ENCODE data around the gene SCAMP4. TPM values are rescaled to one million over a fixed set of nuclear protein-coding genes. Genes with fewer than 3 reads are reported as not detected.

Gene SCAMP4
- total RNA-seq, 2 donors from 2014 or later, result 69.6 to 75.3 TPM

- Mint-ChIP-seq H3K36me3 (ENCODE audit: low read depth) (no peaks in the 10 kb centered on the region), H3K4me3 (peak overlapping the region; percentile 85), H3K9me3 (no peaks in the 10 kb centered on the region), H3K27ac (no peak overlapping the region), H3K4me1 (peaks cover 23% of the 10 kb centered on the region), H3K27me3 (ENCODE audit: insufficient read depth) (peaks cover 7% of the 10 kb centered on the region)
- WGBS, 2 experiments (ENCODE audit: insufficient coverage in 1 of 2, insufficient read length in 1 of 2), result 5 to 6% methylated on average over 13 to 23 of the region's 23 CpGs
- Histone ChIP-seq H3K36me3 (ENCODE audit: control insufficient read depth, insufficient read depth, low read length) (no peaks in the 10 kb centered on the region), H3K27me3 (ENCODE audit: control insufficient read depth, insufficient read depth, low read length, poor library complexity, severe bottlenecking) (no peaks in the 10 kb centered on the region), H3K4me1 (ENCODE audit: control insufficient read depth, insufficient read depth, low read length) (peaks cover 20% of the 10 kb centered on the region), H3K9me3 (ENCODE audit: control insufficient read depth, low read length) (no peaks in the 10 kb centered on the region), H3K9ac (ENCODE audit: extremely low read depth, low read length, poor library complexity, severe bottlenecking) (peak overlapping the region; percentile 64), H3K4me3 (ENCODE audit: low read length) (peak overlapping the region; percentile 89), H3K27ac (ENCODE audit: low read depth, low read length) (no peak overlapping the region)
- DNase-seq, result no peak
- no peak for TF ChIP-seq CTCF (conservative IDR thresholded peaks at IDR 0.05)
Measured at GRCh38 chr19:1861599-1862031, 43.6 kb upstream of the SCAMP4 start.

- H3K36me3 ChIP-seq (ENCODE audit: control insufficient read depth, insufficient read depth, low read length), result no peaks in the 10 kb centered on the region
- H3K27ac ChIP-seq (ENCODE audit: low read depth, low read length), result no peak overlapping the region
- Mint-ChIP-seq H3K27ac (peak overlapping the region; percentile 77), H3K4me3 (peak overlapping the region; percentile 85), H3K9me3 (no peaks in the 10 kb centered on the region), H3K27me3 (ENCODE audit: insufficient read depth) (peaks cover 7% of the 10 kb centered on the region), H3K4me1 (peaks cover 23% of the 10 kb centered on the region), H3K36me3 (ENCODE audit: low read depth) (no peaks in the 10 kb centered on the region)
- 1 to 2% methylated on average over 13 to 21 of the region's 21 CpGs for WGBS, 2 experiments (ENCODE audit: insufficient coverage in 1 of 2, insufficient read length in 1 of 2)
- H3K9ac ChIP-seq (ENCODE audit: extremely low read depth, low read length, poor library complexity, severe bottlenecking), result peak overlapping the region; percentile 64
- no peaks in the 10 kb centered on the region for H3K27me3 ChIP-seq (ENCODE audit: control insufficient read depth, insufficient read depth, low read length, poor library complexity, severe bottlenecking)
- peaks cover 20% of the 10 kb centered on the region for H3K4me1 ChIP-seq (ENCODE audit: control insufficient read depth, insufficient read depth, low read length)
- H3K9me3 ChIP-seq (ENCODE audit: control insufficient read depth, low read length), result no peaks in the 10 kb centered on the region
- no peak for TF ChIP-seq CTCF (conservative IDR thresholded peaks at IDR 0.05)
- peak overlapping the region; percentile 89 for H3K4me3 ChIP-seq (ENCODE audit: low read length)
- peak; percentile 74 for DNase-seq
Measured at GRCh38 chr19:1862068-1862423, 43.2 kb upstream of the SCAMP4 start.

GRCh38 chr19:1862424-1863327, 42.5 kb upstream of the SCAMP4 start:
- Histone ChIP-seq H3K9me3 (ENCODE audit: control insufficient read depth, low read length) (no peaks in the 10 kb centered on the region), H3K27ac (ENCODE audit: low read depth, low read length) (no peak overlapping the region), H3K36me3 (ENCODE audit: control insufficient read depth, insufficient read depth, low read length) (no peaks in the 10 kb centered on the region), H3K4me1 (ENCODE audit: control insufficient read depth, insufficient read depth, low read length) (peaks cover 16% of the 10 kb centered on the region), H3K4me3 (ENCODE audit: low read length) (peak overlapping the region; percentile 89), H3K27me3 (ENCODE audit: control insufficient read depth, insufficient read depth, low read length, poor library complexity, severe bottlenecking) (no peaks in the 10 kb centered on the region), H3K9ac (ENCODE audit: extremely low read depth, low read length, poor library complexity, severe bottlenecking) (peak overlapping the region; percentile 64)
- peak overlapping the region; percentile 85 for H3K4me3 Mint-ChIP-seq
- peak; percentile 83 for DNase-seq
- peaks cover 23% of the 10 kb centered on the region for H3K4me1 Mint-ChIP-seq
- TF ChIP-seq CTCF (conservative IDR thresholded peaks at IDR 0.05), result no peak
- peak overlapping the region; percentile 77 for H3K27ac Mint-ChIP-seq
- H3K9me3 Mint-ChIP-seq, result no peaks in the 10 kb centered on the region
- WGBS, 2 experiments (ENCODE audit: insufficient coverage in 1 of 2, insufficient read length in 1 of 2), result 0 to 1% methylated on average over 14 to 109 of the region's 109 CpGs
- H3K27me3 Mint-ChIP-seq (ENCODE audit: insufficient read depth), result peaks cover 7% of the 10 kb centered on the region
- no peaks in the 10 kb centered on the region for H3K36me3 Mint-ChIP-seq (ENCODE audit: low read depth)
